HepG2 (cell line): ENCODE measurements around the gene AIDA. TPM values are rescaled to one million over a fixed set of nuclear protein-coding genes. Genes with fewer than 3 reads are reported as not detected.
A peak's percentile ranks its signal among the peaks of the same experiment; 100 is the strongest.

ENCODE experiments used
- CBFB ChIP-seq: sonication (generic); formaldehyde crosslinking; IDR thresholded peaks from 2 replicates; pipeline ENCODE4 v1.4.0; 2020; ENCODE audit warnings: missing genetic modification reagents
- CC2D1A ChIP-seq: sonication (generic); formaldehyde crosslinking; IDR thresholded peaks from 2 replicates; pipeline ENCODE4 v1.8.1; 2023; ENCODE audit warnings: mild to moderate bottlenecking, missing genetic modification reagents
- CCDC6 ChIP-seq: sonication (generic); formaldehyde crosslinking; IDR thresholded peaks from 2 replicates; pipeline ENCODE4 v1.8.1; 2022; ENCODE audit warnings: mild to moderate bottlenecking, missing genetic modification reagents, moderate library complexity
- CREM ChIP-seq, 2 experiments: sonication (generic) in 1 of 2; formaldehyde crosslinking in 1 of 2; IDR thresholded peaks; 2 replicates each; pipeline versions ENCODE4 v1.4.0 to v1.6.1; 2016 to 2020; ENCODE audit warnings: antibody characterized with exemption in 1 of 2, mild to moderate bottlenecking in 1 of 2, missing genetic modification reagents in 1 of 2
- DMAP1 ChIP-seq: IDR thresholded peaks from 2 replicates; pipeline ENCODE4 v1.6.1; 2016
- DMTF1 ChIP-seq: sonication (generic); formaldehyde crosslinking; IDR thresholded peaks from 2 replicates; pipeline ENCODE4 v1.4.0; 2020; ENCODE audit warnings: mild to moderate bottlenecking, missing genetic modification reagents
- ELF1 ChIP-seq: sonication (generic); formaldehyde crosslinking; IDR thresholded peaks from 2 replicates; pipeline ENCODE4 v1.4.0; 2020; ENCODE audit warnings: missing genetic modification reagents
- ESRRA ChIP-seq: sonication (generic); formaldehyde crosslinking; IDR thresholded peaks from 2 replicates; pipeline ENCODE4 v1.5.1; 2020; ENCODE audit warnings: mild to moderate bottlenecking, low read depth, missing genetic modification reagents
- GABPA ChIP-seq, 2 experiments: IDR thresholded peaks; 2 replicates each; pipeline ENCODE4 v1.6.1; 2011 to 2016; ENCODE audit warnings: low read depth in 2 of 2, low read length in 1 of 2, missing biosample characterization in 1 of 2, missing genetic modification characterization in 1 of 2
- GTF2F1 ChIP-seq: fragments of 150-350 bp; IDR thresholded peaks from 2 replicates; pipeline ENCODE4 v1.6.1; 2014; ENCODE audit warnings: low read length
- ISX ChIP-seq: sonication (generic); formaldehyde crosslinking; conservative IDR thresholded peaks from 2 replicates; pipeline ENCODE4 v1.5.0; 2020; ENCODE audit warnings: missing genetic modification reagents
- MLX ChIP-seq: IDR thresholded peaks from 2 replicates; pipeline ENCODE4 v1.6.1; 2016
- NFE2L2 ChIP-seq: fragments of 150-350 bp; IDR thresholded peaks from 2 replicates; pipeline ENCODE4 v1.6.1; 2014; ENCODE audit warnings: low read length
- NFYB ChIP-seq: sonication (generic); formaldehyde crosslinking; IDR thresholded peaks from 2 replicates; pipeline ENCODE4 v1.4.0; 2020; ENCODE audit warnings: missing genetic modification reagents
- NRL ChIP-seq: sonication (generic); formaldehyde crosslinking; IDR thresholded peaks from 2 replicates; pipeline ENCODE4 v1.5.0; 2020; ENCODE audit warnings: missing genetic modification reagents, mild to moderate bottlenecking, moderate library complexity, borderline replicate concordance
- PATZ1 ChIP-seq: sonication (generic); formaldehyde crosslinking; IDR thresholded peaks from 2 replicates; pipeline ENCODE4 v1.4.0; 2020; ENCODE audit warnings: missing genetic modification reagents
- TCF7L2 ChIP-seq: IDR thresholded peaks from 2 replicates; pipeline ENCODE4 v1.6.1; 2011; ENCODE audit warnings: mild to moderate bottlenecking, low read depth, low read length, moderate library complexity
- TOPORS ChIP-seq: sonication (generic); formaldehyde crosslinking; IDR thresholded peaks from 2 replicates; pipeline ENCODE4 v1.8.0; 2023; ENCODE audit warnings: mild to moderate bottlenecking, missing genetic modification reagents
- ZBTB14 ChIP-seq: sonication (generic); formaldehyde crosslinking; IDR thresholded peaks from 2 replicates; pipeline ENCODE4 v1.4.0; 2020; ENCODE audit warnings: missing genetic modification reagents
- ZNF143 ChIP-seq: sonication (generic); formaldehyde crosslinking; IDR thresholded peaks from 2 replicates; pipeline ENCODE4 v1.4.0; 2020; ENCODE audit warnings: missing genetic modification reagents
- ZNF17 ChIP-seq: sonication (generic); formaldehyde crosslinking; IDR thresholded peaks from 2 replicates; pipeline ENCODE4 v1.5.0; 2020; ENCODE audit warnings: mild to moderate bottlenecking, missing genetic modification reagents
- ZNF264 ChIP-seq: sonication (generic); formaldehyde crosslinking; IDR thresholded peaks from 2 replicates; pipeline ENCODE4 v1.4.0; 2020; ENCODE audit warnings: missing genetic modification reagents
- ZNF644 ChIP-seq: IDR thresholded peaks from 2 replicates; pipeline ENCODE4 v1.6.1; 2016; ENCODE audit warnings: low read depth
- ZNF704 ChIP-seq: sonication (generic); formaldehyde crosslinking; IDR thresholded peaks from 2 replicates; pipeline ENCODE4 v1.8.1; 2023; ENCODE audit warnings: mild to moderate bottlenecking, inconsistent platforms, moderate library complexity, missing genetic modification reagents, borderline replicate concordance
- polyA plus RNA-seq, 8 experiments: library from polyadenylated mRNA; depleted of rRNA in 3 of 8; stranded (reverse) in 7 of 8; unstranded in 1 of 8; fragments of >200 nt; fragmentation: Illumina TruSeq in 4 of 8; extraction: Trizol in 4 of 8; gene quantifications; 2 replicates each; pipeline versions ENCODE4 v1.2.1 to v1.2.3, GENCODE V29; 2011 to 2016; ENCODE audit warnings: low read depth in 4 of 8, missing spikeins in 1 of 8, mixed read lengths in 1 of 8; ENCODE audit not compliant: insufficient read depth in 1 of 8
- total RNA-seq, 5 experiments: library from RNA; depleted of rRNA; stranded (reverse); fragments of >200 nt; fragmentation: Illumina TruSeq; extraction: Trizol; gene quantifications; 2 replicates each; pipeline ENCODE4 v1.2.3, GENCODE V29; 2016; ENCODE audit warnings: low read depth in 1 of 5

AIDA gene
- total and polyA plus RNA-seq, 2 of the 13 experiments (the other 11 are each of a cell fraction or from before 2014, with no cell fraction given) = 17.5 to 35.4 TPM

- no peak for TF ChIP-seq CC2D1A
- TF ChIP-seq ELF1 (CRISPR knock-in tag) = peak; percentile 96
- TF ChIP-seq CREM (IDR thresholded peaks at IDR 0.05) = no peak
- TF ChIP-seq CREM (CRISPR knock-in tag; IDR thresholded peaks at IDR 0.05) = no peak
- 0 out of 2 replicates have a peak, but pooled peaks have one; percentile 20 for TF ChIP-seq DMAP1 (CRISPR knock-in tag)
- 0 out of 2 replicates have a peak, but pooled peaks have one; percentile 37 for TF ChIP-seq NFYB (CRISPR knock-in tag)
- no peak for TF ChIP-seq ZNF644 (CRISPR knock-in tag)
- no peak for TF ChIP-seq ZNF17 (CRISPR knock-in tag)
- no peak for TF ChIP-seq ISX
- TF ChIP-seq TOPORS (CRISPR knock-in tag) = no peak
- no peak for TF ChIP-seq TCF7L2
- no peak for TF ChIP-seq DMTF1 (CRISPR knock-in tag)
- no peak for TF ChIP-seq MLX (CRISPR knock-in tag)
- no peak for TF ChIP-seq NRL (CRISPR knock-in tag)
- TF ChIP-seq ZNF143 = peak; percentile 20; the same call in 1 of the 2 replicates
- peak; percentile 55; the same call in 1 of the 2 replicates for TF ChIP-seq CCDC6 (CRISPR knock-in tag)
- TF ChIP-seq ZNF704 (CRISPR knock-in tag) = no peak
- no peak for TF ChIP-seq CBFB (CRISPR knock-in tag)
- peak; percentile 81 for TF ChIP-seq GABPA (IDR thresholded peaks at IDR 0.05; ENCODE audit: low read depth, low read length)
- TF ChIP-seq GABPA (CRISPR knock-in tag; IDR thresholded peaks at IDR 0.05; ENCODE audit: low read depth) = peak; percentile 94
- TF ChIP-seq ZNF264 = no peak
- TF ChIP-seq PATZ1 (CRISPR knock-in tag) = peak; percentile 67
- TF ChIP-seq GTF2F1 = no peak
- no peak for TF ChIP-seq ZBTB14 (CRISPR knock-in tag)
- TF ChIP-seq NFE2L2 = no peak
- TF ChIP-seq ESRRA (CRISPR knock-in tag) = no peak
These were observed 1.0 kb upstream of the AIDA start (continued) for GRCh38 chr1:222713091-222713961.
